NCI-H1694 treated with DMSO at 0.1 percent for 48 hours (cell line): ENCODE data around the gene AGAP2.
"Not testable (repeated sequence)": the region's sequence is repeated elsewhere in the genome, so short reads cannot be mapped to it uniquely, and the experiment has no call there.

ENCODE experiments used
- DNase-seq: peaks from one replicate; lab custom pipeline; 2025; lab: John Stamatoyannopoulos, UW

The AGAP2 gene

DNA sequence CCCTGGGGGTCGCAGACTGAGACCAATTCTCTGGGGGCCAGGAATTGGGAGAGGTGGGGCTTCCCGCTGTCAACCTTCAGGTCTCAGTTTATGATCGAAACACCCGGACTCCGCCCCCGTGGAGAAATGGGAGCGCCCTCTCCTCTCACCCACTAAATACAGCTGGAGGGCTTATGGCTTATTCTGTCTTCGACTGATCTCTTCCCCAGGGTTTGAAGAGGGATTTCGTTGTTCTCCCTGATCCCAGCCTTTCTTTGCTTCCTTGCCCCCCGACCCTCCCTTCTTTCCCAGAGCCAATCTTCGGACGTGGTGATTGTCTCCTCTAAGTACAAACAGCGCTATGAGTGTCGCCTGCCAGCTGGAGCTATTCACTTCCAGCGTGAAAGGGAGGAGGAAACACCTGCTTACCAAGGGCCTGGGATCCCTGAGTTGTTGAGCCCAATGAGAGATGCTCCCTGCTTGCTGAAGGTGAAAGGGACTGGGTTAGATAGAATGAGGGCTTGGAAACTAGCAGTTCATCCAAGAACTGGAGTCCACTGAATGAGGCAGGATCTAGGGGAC lies 44.0 kb downstream of the AGAP2 start:
- no peak for DNase-seq

DNA sequence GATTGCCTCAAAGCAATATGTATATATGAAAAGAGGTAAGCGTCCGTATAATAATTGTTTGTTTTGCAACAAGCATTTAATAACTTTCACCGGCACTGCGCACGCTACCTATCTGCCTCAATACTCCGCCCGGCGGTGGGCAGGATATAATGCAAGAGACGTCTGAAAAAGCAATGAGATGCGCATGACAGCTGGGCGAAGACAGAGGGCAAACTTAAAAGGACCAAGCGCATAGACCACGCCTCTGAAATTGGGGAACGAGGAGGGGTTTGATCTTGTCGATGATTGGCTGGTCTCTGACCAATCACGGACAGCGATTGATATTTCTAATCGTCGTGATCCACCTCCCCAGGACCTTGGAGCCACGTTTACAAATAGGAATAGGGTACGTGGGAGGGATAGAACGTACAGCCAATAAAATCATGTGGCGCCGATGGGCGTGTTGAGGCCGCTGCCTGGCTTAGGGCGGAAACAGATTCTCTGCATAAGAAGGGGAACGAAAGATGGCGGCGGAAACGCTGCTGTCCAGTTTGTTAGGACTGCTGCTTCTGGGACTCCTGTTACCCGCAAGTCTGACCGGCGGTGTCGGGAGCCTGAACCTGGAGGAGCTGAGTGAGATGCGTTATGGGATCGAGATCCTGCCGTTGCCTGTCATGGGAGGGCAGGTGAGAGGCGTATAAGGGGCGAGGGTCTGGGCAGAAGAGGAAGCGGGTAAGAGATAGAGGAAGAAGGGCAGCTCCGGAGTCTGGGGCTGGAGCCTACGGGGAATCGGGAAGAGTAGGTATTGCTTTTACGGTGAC lies 44.7 kb downstream of the AGAP2 start, which contains the start of gene OS9:
TSS of gene OS9 (plus strand) at position 474 of the 800 bp plus-strand sequence. CDS start at position 504, 30 bp downstream.
- DNase-seq, result peak; percentile 98

DNA sequence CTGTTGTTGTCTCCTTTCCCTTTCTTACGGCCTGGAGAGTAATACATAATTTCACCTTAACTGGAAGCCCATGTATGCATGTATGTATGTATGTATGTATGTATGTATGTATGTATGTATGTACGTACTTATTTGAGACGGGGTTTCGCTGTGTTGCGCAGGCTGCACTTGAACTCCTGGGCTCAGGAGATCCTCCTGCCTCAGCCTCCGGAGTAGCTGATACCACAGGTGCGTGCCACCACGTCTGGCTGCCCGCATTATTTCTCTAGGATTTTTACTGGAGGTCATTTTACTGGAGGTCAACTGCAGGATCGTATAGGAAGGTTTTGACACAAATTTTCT lies 45.3 kb downstream of the AGAP2 start:
- no peak for DNase-seq

DNA sequence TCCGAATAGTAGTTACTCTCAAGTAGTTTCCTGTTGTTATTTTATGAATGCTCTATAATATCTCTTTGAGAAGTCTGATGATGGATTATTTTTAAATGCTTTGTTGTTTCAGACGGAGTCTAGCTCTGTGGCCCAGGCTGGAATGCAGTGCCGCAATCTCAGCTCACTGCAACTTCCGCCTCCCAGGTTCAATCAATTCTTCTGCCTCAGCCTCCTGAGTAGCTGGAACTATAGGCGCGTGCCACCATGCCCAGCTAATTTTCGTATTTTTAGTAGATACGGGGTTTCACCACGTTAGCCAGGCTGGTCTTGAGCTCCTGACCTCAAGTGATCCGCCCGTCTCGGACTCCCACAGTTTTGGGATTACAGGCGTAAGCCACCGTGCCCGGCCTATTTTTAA lies 46.0 kb downstream of the AGAP2 start:
- DNase-seq, result no peak

DNA sequence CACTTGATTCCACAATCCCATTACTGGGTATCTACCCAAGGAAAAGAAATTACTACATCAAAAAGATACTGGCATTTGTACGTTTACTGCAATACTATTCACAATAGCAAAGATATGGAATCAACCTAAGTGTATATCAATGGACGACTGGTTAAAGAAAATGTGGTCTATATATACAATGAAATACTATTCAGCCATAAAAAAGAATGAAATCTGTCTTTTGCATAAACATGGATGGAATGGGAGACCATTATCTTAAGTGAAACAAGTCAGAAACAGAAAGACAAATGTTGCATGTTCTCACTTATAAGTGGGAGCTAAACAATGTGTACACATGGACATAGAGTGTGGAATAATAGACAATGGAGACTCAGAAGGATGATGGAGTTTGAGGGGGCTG lies 49.6 kb downstream of the AGAP2 start:
- DNase-seq, result no peak

DNA sequence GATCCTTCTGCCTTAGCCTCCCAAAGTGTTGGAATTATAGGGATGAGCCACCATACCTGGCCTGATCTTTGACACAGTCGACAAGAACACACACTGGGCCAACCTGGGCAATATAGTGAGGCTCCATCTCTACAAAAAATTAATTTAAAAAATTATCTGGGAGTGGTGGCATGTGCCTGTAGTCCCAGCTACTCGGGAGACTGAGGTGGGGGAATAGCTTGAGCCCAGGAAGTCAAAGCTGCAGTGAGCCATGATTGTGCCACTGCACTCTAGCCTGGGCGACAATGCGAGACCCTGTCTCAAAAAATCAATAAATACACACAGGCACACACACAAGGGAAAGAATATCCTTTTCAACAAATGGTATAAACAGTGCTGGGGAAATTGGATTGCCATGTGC lies 50.7 kb downstream of the AGAP2 start:
- no peak for DNase-seq

DNA sequence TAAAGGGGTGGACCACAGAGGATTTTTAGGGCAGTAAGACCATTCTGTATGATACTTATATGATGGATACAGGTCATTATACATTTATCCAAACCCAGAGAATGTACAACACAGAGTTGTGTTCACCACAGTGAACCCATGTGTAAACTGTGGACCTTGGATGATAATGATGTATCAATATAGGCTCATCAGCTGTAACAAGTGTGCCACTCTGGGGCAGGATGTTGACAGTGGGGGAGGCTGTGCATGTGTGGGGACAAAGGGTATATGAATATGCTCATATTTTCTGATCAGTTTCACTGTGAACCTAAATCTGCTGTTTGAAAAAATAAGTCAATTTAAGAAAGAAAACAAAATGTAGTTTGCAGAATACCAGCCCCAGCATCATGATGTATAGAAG lies 58.8 kb downstream of the AGAP2 start:
- DNase-seq, result no peak

DNA sequence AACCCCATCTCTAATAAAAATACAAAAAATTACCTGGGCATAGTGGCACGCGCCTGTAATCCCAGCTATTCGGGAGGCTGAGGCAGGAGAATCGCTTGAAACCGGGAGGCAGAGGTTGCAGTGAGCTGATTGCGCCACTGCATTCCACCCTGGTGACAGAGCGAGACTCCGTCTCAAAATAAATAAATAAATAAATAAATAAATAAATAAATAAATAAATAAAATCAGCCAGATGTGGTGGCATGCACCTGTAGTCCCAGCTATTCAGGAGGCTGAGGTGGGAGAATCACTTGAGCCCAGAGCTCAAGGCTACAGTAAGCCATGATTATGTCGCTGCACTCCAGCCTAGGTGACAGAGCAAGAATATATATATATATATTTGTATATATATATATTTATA lies 60.6 kb downstream of the AGAP2 start:
- DNase-seq, result not testable (repeated sequence)

DNA sequence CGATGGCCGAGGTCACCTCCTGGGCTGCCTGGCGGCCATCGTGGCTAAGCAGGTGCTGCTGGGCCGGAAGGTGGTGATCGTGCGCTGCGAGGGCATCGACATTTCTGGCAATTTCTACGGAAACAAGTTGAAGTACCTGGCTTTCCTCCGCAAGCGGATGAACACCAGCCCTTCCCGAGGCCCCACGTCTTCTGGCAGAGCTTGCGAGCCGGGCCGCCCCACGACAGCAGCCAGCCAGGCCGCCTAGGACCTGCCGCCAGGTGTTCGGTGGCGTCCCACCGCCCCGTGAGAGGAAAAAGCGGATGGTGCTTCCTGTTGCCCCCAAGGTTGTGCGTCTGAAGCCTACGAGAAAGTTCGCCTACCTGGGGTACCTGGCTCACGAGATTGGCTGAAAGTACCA lies 63.9 kb downstream of the AGAP2 start:
- DNase-seq, result no peak
